Neural crest cell (in vitro differentiated cells): Measurements from ENCODE around the gene AEBP1. TPM values are rescaled to one million over a fixed set of nuclear protein-coding genes. Genes with fewer than 3 reads are reported as not detected.
A peak's percentile ranks its signal among the peaks of the same experiment; 100 is the strongest.

Experiments
- DNase-seq: peaks from one replicate; pipeline ENCODE4 v3.0.0; 2021; ENCODE audit warnings: low read depth, mixed read lengths, low spot score
- H3K27ac Mint-ChIP-seq: one replicate; pipeline ENCODE4 v1.8.0; 2021; ENCODE audit warnings: mild to moderate bottlenecking, mixed read lengths; ENCODE audit not compliant: unreplicated experiment
- H3K27me3 Mint-ChIP-seq: 2 replicates; pipeline ENCODE4 v1.8.0; 2021; ENCODE audit warnings: low read depth, mild to moderate bottlenecking, mixed read lengths
- H3K36me3 Mint-ChIP-seq: 2 replicates; pipeline ENCODE4 v1.8.0; 2021; ENCODE audit warnings: low read depth, mild to moderate bottlenecking, mixed read lengths
- H3K4me1 Mint-ChIP-seq: 2 replicates; pipeline ENCODE4 v1.8.0; 2021; ENCODE audit warnings: mixed read lengths
- H3K4me3 Mint-ChIP-seq: one replicate; pipeline ENCODE4 v1.8.0; 2021; ENCODE audit warnings: mild to moderate bottlenecking, mixed read lengths
- H3K9me3 Mint-ChIP-seq: 2 replicates; pipeline ENCODE4 v1.8.0; 2021; ENCODE audit warnings: mixed read lengths
- total RNA-seq: library from RNA; stranded (reverse); gene quantifications from 2 replicates; pipeline ENCODE4 v1.2.1, GENCODE V29; 2021
- TF ChIP-seq, protein P1 (sequence below): fragments of 200-600 bp; sonication (generic); conservative IDR thresholded peaks from 2 replicates; pipeline ENCODE4 v1.5.0; 2021; ENCODE audit warnings: antibody characterized with exemption, mild to moderate bottlenecking

Gene AEBP1
- total RNA-seq, 1 donor from 2014 or later, result 72.6 TPM

GRCh38 chr7:44065431-44066110, 38.6 kb upstream of the AEBP1 start, which contains the start of gene PGAM2:
Gene PGAM2 (minus strand): TSS chr7:44065567. CDS start chr7:44065529, 38 bp downstream.
- Mint-ChIP-seq H3K9me3 (no peaks in the 10 kb centered on the region), H3K4me1 (peaks cover 20% of the 10 kb centered on the region), H3K27me3 (peaks cover 28% of the 10 kb centered on the region), H3K4me3 (peak within 1 kb of the TSS; percentile 79), H3K36me3 (no peaks in the 10 kb centered on the region), H3K27ac (peak within 1 kb of the TSS; percentile 62)
- peak; percentile 39 for DNase-seq
- TF ChIP-seq, protein P1, sequence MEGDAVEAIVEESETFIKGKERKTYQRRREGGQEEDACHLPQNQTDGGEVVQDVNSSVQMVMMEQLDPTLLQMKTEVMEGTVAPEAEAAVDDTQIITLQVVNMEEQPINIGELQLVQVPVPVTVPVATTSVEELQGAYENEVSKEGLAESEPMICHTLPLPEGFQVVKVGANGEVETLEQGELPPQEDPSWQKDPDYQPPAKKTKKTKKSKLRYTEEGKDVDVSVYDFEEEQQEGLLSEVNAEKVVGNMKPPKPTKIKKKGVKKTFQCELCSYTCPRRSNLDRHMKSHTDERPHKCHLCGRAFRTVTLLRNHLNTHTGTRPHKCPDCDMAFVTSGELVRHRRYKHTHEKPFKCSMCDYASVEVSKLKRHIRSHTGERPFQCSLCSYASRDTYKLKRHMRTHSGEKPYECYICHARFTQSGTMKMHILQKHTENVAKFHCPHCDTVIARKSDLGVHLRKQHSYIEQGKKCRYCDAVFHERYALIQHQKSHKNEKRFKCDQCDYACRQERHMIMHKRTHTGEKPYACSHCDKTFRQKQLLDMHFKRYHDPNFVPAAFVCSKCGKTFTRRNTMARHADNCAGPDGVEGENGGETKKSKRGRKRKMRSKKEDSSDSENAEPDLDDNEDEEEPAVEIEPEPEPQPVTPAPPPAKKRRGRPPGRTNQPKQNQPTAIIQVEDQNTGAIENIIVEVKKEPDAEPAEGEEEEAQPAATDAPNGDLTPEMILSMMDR, result no peak

GRCh38 chr7:44066111-44066460, 38.1 kb upstream of the AEBP1 start:
- no peak for DNase-seq
- H3K4me3 Mint-ChIP-seq, result peak overlapping the region; percentile 79
- TF ChIP-seq, protein P1, result no peak
- no peaks in the 10 kb centered on the region for H3K9me3 Mint-ChIP-seq
- H3K27ac Mint-ChIP-seq, result peak overlapping the region; percentile 62
- H3K27me3 Mint-ChIP-seq, result peaks cover 28% of the 10 kb centered on the region
- peaks cover 20% of the 10 kb centered on the region for H3K4me1 Mint-ChIP-seq
- no peaks in the 10 kb centered on the region for H3K36me3 Mint-ChIP-seq

GRCh38 chr7:44066494-44067063, 37.6 kb upstream of the AEBP1 start:
- H3K36me3 Mint-ChIP-seq, result no peaks in the 10 kb centered on the region
- DNase-seq, result no peak
- H3K27ac Mint-ChIP-seq, result no peak overlapping the region
- no peaks in the 10 kb centered on the region for H3K9me3 Mint-ChIP-seq
- H3K27me3 Mint-ChIP-seq, result peaks cover 28% of the 10 kb centered on the region
- H3K4me1 Mint-ChIP-seq, result peaks cover 20% of the 10 kb centered on the region
- H3K4me3 Mint-ChIP-seq, result peak overlapping the region; percentile 24
- TF ChIP-seq, protein P1, result no peak

- Mint-ChIP-seq H3K9me3 (no peaks in the 10 kb centered on the region), H3K27ac (no peak overlapping the region), H3K4me3 (peak overlapping the region; percentile 24), H3K36me3 (peaks cover 2% of the 10 kb centered on the region), H3K4me1 (peaks cover 23% of the 10 kb centered on the region), H3K27me3 (peaks cover 31% of the 10 kb centered on the region)
- no peak for DNase-seq
- TF ChIP-seq, protein P1, result no peak
Observed at GRCh38 chr7:44067064-44067951, 36.8 kb upstream of the AEBP1 start.

DNA sequence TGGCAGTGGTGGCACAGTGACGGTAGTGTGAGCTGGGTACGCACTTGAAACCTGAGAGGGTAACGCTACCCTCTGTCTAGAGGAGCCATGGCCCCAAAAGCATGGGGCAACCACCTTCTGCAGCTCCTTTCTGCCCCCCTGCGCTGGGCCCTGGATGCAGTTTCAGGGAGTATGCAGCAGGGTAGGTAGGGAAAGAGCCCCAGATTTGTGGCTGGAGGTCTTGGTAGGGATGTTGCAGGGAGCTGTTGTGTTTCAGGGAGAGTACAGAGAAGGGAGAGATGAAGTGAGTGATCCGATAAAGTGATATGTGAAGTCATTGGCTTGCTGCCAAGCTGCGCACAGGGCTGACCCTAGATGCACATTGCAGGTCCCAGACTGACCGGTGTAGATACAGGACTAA, 36.1 kb upstream of the AEBP1 start:
- no peak for DNase-seq
- H3K4me1 Mint-ChIP-seq, result peaks cover 25% of the 10 kb centered on the region
- peaks cover 3% of the 10 kb centered on the region for H3K36me3 Mint-ChIP-seq
- TF ChIP-seq, protein P1, result no peak
- peaks cover 32% of the 10 kb centered on the region for H3K27me3 Mint-ChIP-seq
- H3K27ac Mint-ChIP-seq, result no peak overlapping the region
- H3K4me3 Mint-ChIP-seq, result peak overlapping the region; percentile 23
- no peaks in the 10 kb centered on the region for H3K9me3 Mint-ChIP-seq
